ENCODE results near the gene FBXO21.

The FBXO21 gene

DNA sequence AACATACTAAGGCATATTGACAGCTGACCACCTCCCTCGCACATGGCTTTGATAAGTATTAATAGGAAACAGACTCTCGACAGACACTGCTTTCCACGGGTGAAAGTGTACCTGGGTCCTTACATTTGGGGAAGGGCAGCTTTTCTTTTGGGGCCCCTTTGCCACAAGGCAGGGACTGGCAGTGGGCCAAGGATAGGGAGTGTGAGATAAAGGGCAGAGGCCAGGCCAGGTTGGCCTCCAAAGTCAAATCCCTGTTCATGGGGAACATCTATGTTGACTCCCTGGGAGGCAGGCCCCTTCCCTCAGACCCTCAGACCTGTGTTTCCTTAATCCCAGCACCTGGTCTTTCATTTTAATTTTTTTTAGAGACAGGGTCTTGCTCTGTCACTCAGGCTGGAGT is 19.4 kb upstream of the FBXO21 start:
- H3K4me1 ChIP-seq (ENCODE audit: control insufficient read depth in 1 of 2, insufficient read depth in 2 of 2, low read length in 2 of 2): no peaks in the 10 kb centered on the region
- WGBS (ENCODE audit: extremely low coverage, insufficient coverage, insufficient read length): no CpG with 5 or more reads among the region's 3 CpGs
- no peaks in the 10 kb centered on the region for H3K79me2 ChIP-seq (ENCODE audit: control insufficient read depth, insufficient read depth, low read length, poor library complexity)

DNA sequence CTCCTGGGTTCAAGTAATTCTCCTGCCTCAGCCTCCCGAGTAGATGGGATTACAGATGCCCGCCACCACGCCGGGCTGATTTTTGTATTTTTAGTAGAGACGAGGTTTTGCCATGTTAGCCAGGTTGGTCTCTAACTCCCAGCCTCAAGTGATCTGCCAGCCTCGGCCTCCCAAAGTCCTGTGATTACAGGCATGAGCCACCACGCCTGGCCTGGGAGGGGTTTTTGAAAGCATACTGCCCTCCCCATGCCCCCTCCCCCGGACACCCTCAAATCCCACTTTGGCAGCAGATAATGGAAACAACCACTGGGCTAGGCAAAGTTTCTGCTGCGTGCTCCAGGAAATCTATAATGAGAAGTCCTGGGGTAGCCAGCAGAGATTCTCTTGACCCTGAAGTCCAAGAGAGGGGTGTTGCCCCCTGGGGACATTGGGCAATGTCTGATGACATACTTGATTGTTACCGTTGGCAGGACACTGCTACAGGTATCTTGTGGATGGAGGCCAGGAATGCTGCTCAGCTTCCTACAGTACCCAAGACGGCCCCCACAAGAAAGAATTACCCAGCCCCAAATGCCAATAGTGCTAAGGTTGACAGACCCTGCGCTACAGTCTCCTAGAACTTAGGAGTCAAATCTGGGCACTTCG is 18.7 kb upstream of the FBXO21 start:
- peak in 1 of 2 donors; percentile 56 for DNase-seq
- Histone ChIP-seq H3K9me3 (ENCODE audit: insufficient read depth, low read depth, low read length) (no peaks in the 10 kb centered on the region), H3K4ac (ENCODE audit: low read depth, low read length) (no peak overlapping the region), H4K12ac (ENCODE audit: low read depth, low read length) (no peak overlapping the region), H3K9ac (ENCODE audit: low read length) (no peak overlapping the region), H2BK12ac (ENCODE audit: low read length) (no peak overlapping the region), H4K8ac (ENCODE audit: low read depth, low read length) (no peak overlapping the region), H3K79me1 (ENCODE audit: low read length) (no peaks in the 10 kb centered on the region), H2AK5ac (ENCODE audit: low read length) (no peak overlapping the region), H4K91ac (ENCODE audit: low read depth, low read length) (no peak overlapping the region), H2BK120ac (ENCODE audit: insufficient read depth, low read length, poor library complexity) (no peak overlapping the region), H3K23ac (ENCODE audit: low read length) (no peak overlapping the region), H3K4me2 (ENCODE audit: low read length) (no peak overlapping the region), H2BK5ac (ENCODE audit: low read depth, low read length, poor library complexity) (no peak overlapping the region), H3K4me1 (ENCODE audit: control insufficient read depth in 1 of 2, insufficient read depth in 2 of 2, low read length in 2 of 2) (no peaks in the 10 kb centered on the region), H3K4me3 (ENCODE audit: low read depth, low read length) (no peak overlapping the region), H3K79me2 (ENCODE audit: control insufficient read depth, insufficient read depth, low read length, poor library complexity) (no peaks in the 10 kb centered on the region), H3K18ac (ENCODE audit: low read length) (no peak overlapping the region), H2AFZ (ENCODE audit: insufficient read depth, low read length, poor library complexity) (no peak overlapping the region), H3K14ac (ENCODE audit: low read length) (no peak overlapping the region), H3K36me3 (ENCODE audit: control insufficient read depth in 1 of 2, insufficient read depth in 2 of 2, low read length in 2 of 2) (no peaks in the 10 kb centered on the region), H3K27me3 (ENCODE audit: insufficient read depth, low read length) (no peaks in the 10 kb centered on the region), H3K27ac (ENCODE audit: low read depth, low read length) (no peak overlapping the region)
- no CpG with 5 or more reads among the region's 13 CpGs for WGBS (ENCODE audit: extremely low coverage, insufficient coverage, insufficient read length)

More for the DNA sequence above, 19.4 kb upstream of the FBXO21 start:
- Histone ChIP-seq H3K4me2 (ENCODE audit: low read length) (no peak overlapping the region), H2BK12ac (ENCODE audit: low read length) (no peak overlapping the region), H3K4ac (ENCODE audit: low read depth, low read length) (no peak overlapping the region), H2BK5ac (ENCODE audit: low read depth, low read length, poor library complexity) (no peak overlapping the region), H3K9ac (ENCODE audit: low read length) (no peak overlapping the region), H3K79me1 (ENCODE audit: low read length) (no peaks in the 10 kb centered on the region), H2AFZ (ENCODE audit: insufficient read depth, low read length, poor library complexity) (no peak overlapping the region), H3K23ac (ENCODE audit: low read length) (no peak overlapping the region), H3K14ac (ENCODE audit: low read length) (no peak overlapping the region), H3K9me3 (ENCODE audit: insufficient read depth, low read depth, low read length) (no peaks in the 10 kb centered on the region), H3K27ac (ENCODE audit: low read depth, low read length) (no peak overlapping the region), H4K8ac (ENCODE audit: low read depth, low read length) (no peak overlapping the region), H4K91ac (ENCODE audit: low read depth, low read length) (no peak overlapping the region), H3K4me3 (ENCODE audit: low read depth, low read length) (no peak overlapping the region), H3K18ac (ENCODE audit: low read length) (no peak overlapping the region), H2AK5ac (ENCODE audit: low read length) (no peak overlapping the region), H2BK120ac (ENCODE audit: insufficient read depth, low read length, poor library complexity) (no peak overlapping the region), H3K27me3 (ENCODE audit: insufficient read depth, low read length) (no peaks in the 10 kb centered on the region), H4K12ac (ENCODE audit: low read depth, low read length) (no peak overlapping the region), H3K36me3 (ENCODE audit: control insufficient read depth in 1 of 2, insufficient read depth in 2 of 2, low read length in 2 of 2) (no peaks in the 10 kb centered on the region)
- no peak for DNase-seq

DNA sequence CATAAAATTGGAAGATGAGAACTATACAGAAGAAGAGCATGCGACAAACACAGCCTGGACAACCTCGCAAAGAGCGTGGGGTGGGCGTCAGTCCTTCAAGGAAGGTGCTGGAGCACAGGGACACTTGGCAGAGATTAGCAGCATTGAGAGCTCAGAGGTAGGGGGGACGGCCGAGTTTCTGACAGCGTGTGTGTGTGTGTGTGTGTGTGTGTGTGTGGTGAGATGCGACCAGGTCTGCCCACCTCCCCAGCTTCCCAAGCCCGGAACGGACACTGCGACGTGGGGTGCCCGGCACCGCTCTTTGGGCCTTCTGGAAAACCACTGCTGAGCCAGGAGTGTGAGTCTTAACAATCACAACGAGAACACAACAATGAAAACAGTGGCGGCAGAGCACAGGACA is 17.9 kb upstream of the FBXO21 start:
- H3K9me3 ChIP-seq (ENCODE audit: insufficient read depth, low read depth, low read length): no peaks in the 10 kb centered on the region
- no CpG with 5 or more reads among the region's 16 CpGs for WGBS (ENCODE audit: extremely low coverage, insufficient coverage, insufficient read length)

DNA sequence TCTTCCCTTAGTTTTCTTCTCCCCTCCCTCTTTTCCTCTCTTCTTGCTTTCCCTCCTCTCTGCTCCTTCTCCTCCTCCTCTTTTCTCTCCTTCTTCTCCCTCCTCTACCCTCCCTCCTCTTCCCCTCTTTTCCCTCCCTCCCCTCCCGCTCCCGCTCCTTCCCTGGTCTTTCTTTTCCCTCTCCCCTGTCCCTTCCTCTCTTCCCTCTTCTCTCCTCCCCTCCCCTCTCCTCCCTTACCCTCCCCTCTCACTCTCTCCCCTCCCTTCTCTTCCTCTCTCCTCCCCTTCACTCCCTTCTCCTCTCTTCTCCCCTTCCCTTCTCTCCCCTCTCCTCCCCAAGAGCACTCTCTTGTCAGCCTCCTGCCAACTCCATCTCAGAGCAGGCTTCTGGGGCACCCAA is 17.4 kb upstream of the FBXO21 start:
- Histone ChIP-seq H4K8ac (ENCODE audit: low read depth, low read length) (no peak overlapping the region), H4K12ac (ENCODE audit: low read depth, low read length) (no peak overlapping the region), H3K4ac (ENCODE audit: low read depth, low read length) (no peak overlapping the region), H3K9me3 (ENCODE audit: insufficient read depth, low read depth, low read length) (no peaks in the 10 kb centered on the region), H2BK120ac (ENCODE audit: insufficient read depth, low read length, poor library complexity) (no peak overlapping the region), H3K4me1 (ENCODE audit: control insufficient read depth in 1 of 2, insufficient read depth in 2 of 2, low read length in 2 of 2) (no peaks in the 10 kb centered on the region), H2BK5ac (ENCODE audit: low read depth, low read length, poor library complexity) (no peak overlapping the region), H3K9ac (ENCODE audit: low read length) (no peak overlapping the region), H3K23ac (ENCODE audit: low read length) (no peak overlapping the region), H3K79me2 (ENCODE audit: control insufficient read depth, insufficient read depth, low read length, poor library complexity) (no peaks in the 10 kb centered on the region), H3K4me3 (ENCODE audit: low read depth, low read length) (no peak overlapping the region), H4K91ac (ENCODE audit: low read depth, low read length) (no peak overlapping the region), H3K79me1 (ENCODE audit: low read length) (no peaks in the 10 kb centered on the region), H3K4me2 (ENCODE audit: low read length) (no peak overlapping the region), H3K18ac (ENCODE audit: low read length) (no peak overlapping the region), H3K27ac (ENCODE audit: low read depth, low read length) (no peak overlapping the region), H2BK12ac (ENCODE audit: low read length) (no peak overlapping the region), H3K27me3 (ENCODE audit: insufficient read depth, low read length) (no peaks in the 10 kb centered on the region), H3K14ac (ENCODE audit: low read length) (no peak overlapping the region), H2AK5ac (ENCODE audit: low read length) (no peak overlapping the region), H2AFZ (ENCODE audit: insufficient read depth, low read length, poor library complexity) (no peak overlapping the region), H3K36me3 (ENCODE audit: control insufficient read depth in 1 of 2, insufficient read depth in 2 of 2, low read length in 2 of 2) (no peaks in the 10 kb centered on the region)
- 100% methylated on average over 2 of the region's 2 CpGs for WGBS (ENCODE audit: extremely low coverage, insufficient coverage, insufficient read length)
- no peak for DNase-seq

More for the DNA sequence above, 17.9 kb upstream of the FBXO21 start:
- Histone ChIP-seq H3K36me3 (ENCODE audit: control insufficient read depth in 1 of 2, insufficient read depth in 2 of 2, low read length in 2 of 2) (no peaks in the 10 kb centered on the region), H2BK120ac (ENCODE audit: insufficient read depth, low read length, poor library complexity) (no peak overlapping the region), H3K4me1 (ENCODE audit: control insufficient read depth in 1 of 2, insufficient read depth in 2 of 2, low read length in 2 of 2) (no peaks in the 10 kb centered on the region), H3K4ac (ENCODE audit: low read depth, low read length) (no peak overlapping the region), H4K8ac (ENCODE audit: low read depth, low read length) (no peak overlapping the region), H4K91ac (ENCODE audit: low read depth, low read length) (no peak overlapping the region), H3K9ac (ENCODE audit: low read length) (no peak overlapping the region), H3K4me3 (ENCODE audit: low read depth, low read length) (no peak overlapping the region), H3K23ac (ENCODE audit: low read length) (no peak overlapping the region), H3K27ac (ENCODE audit: low read depth, low read length) (no peak overlapping the region), H2AFZ (ENCODE audit: insufficient read depth, low read length, poor library complexity) (no peak overlapping the region), H3K4me2 (ENCODE audit: low read length) (no peak overlapping the region), H3K79me2 (ENCODE audit: control insufficient read depth, insufficient read depth, low read length, poor library complexity) (no peaks in the 10 kb centered on the region), H4K12ac (ENCODE audit: low read depth, low read length) (no peak overlapping the region), H2AK5ac (ENCODE audit: low read length) (no peak overlapping the region), H3K27me3 (ENCODE audit: insufficient read depth, low read length) (no peaks in the 10 kb centered on the region), H3K79me1 (ENCODE audit: low read length) (no peaks in the 10 kb centered on the region), H2BK5ac (ENCODE audit: low read depth, low read length, poor library complexity) (no peak overlapping the region), H3K18ac (ENCODE audit: low read length) (no peak overlapping the region), H2BK12ac (ENCODE audit: low read length) (no peak overlapping the region), H3K14ac (ENCODE audit: low read length) (no peak overlapping the region)
- no peak for DNase-seq

All from trophoblast cell (in vitro differentiated cells and primary cell).